GM19455 (cell line): ENCODE data around the gene MTA3.
"Not testable (repeated sequence)": the region's sequence is repeated elsewhere in the genome, so short reads cannot be mapped to it uniquely, and the experiment has no call there.

Source experiments
- ATAC-seq: cut with Tn5 transposase; IDR thresholded peaks from one replicate; pipeline ENCODE4 v1.9.1; 2021; ENCODE audit not compliant: unreplicated experiment

Gene MTA3

GRCh38 chr2:42606166-42606565 is 37.7 kb downstream of the MTA3 start:
- not testable (repeated sequence) for ATAC-seq

GRCh38 chr2:42607101-42607637 is 38.7 kb downstream of the MTA3 start:
- no peak for ATAC-seq

- no peak for ATAC-seq
Observed at GRCh38 chr2:42613281-42614064, 45.0 kb downstream of the MTA3 start.

GRCh38 chr2:42614838-42615237 is 46.4 kb downstream of the MTA3 start:
- ATAC-seq: no peak

GRCh38 chr2:42618116-42618515 is 49.7 kb downstream of the MTA3 start:
- no peak for ATAC-seq

- ATAC-seq: no peak
Observed at GRCh38 chr2:42618972-42619371, 50.5 kb downstream of the MTA3 start.

GRCh38 chr2:42621626-42622025 is 53.2 kb downstream of the MTA3 start:
- not testable (repeated sequence) for ATAC-seq

GRCh38 chr2:42622943-42623676 is 54.7 kb downstream of the MTA3 start:
- no peak for ATAC-seq

GRCh38 chr2:42624047-42624446 is 55.6 kb downstream of the MTA3 start:
- no peak for ATAC-seq

GRCh38 chr2:42628024-42628423 is 59.6 kb downstream of the MTA3 start:
- not testable (repeated sequence) for ATAC-seq

- no peak for ATAC-seq
Observed at GRCh38 chr2:42636934-42637333, 68.5 kb downstream of the MTA3 start.

- ATAC-seq: no peak
Observed at GRCh38 chr2:42638080-42638784, 69.8 kb downstream of the MTA3 start.

GRCh38 chr2:42639340-42640077 is 71.1 kb downstream of the MTA3 start:
- no peak for ATAC-seq

GRCh38 chr2:42640261-42640660 is 71.8 kb downstream of the MTA3 start:
- ATAC-seq: no peak

GRCh38 chr2:42642371-42642770 is 73.9 kb downstream of the MTA3 start:
- not testable (repeated sequence) for ATAC-seq

GRCh38 chr2:42645551-42645950 is 77.1 kb downstream of the MTA3 start:
- no peak for ATAC-seq

- ATAC-seq: no peak
Observed at GRCh38 chr2:42648796-42649195, 80.4 kb downstream of the MTA3 start.

- no peak for ATAC-seq
Observed at GRCh38 chr2:42651057-42651456, 82.6 kb downstream of the MTA3 start.

- no peak for ATAC-seq
Observed at GRCh38 chr2:42652086-42652485, 83.7 kb downstream of the MTA3 start.

GRCh38 chr2:42653039-42653438 is 84.6 kb downstream of the MTA3 start:
- ATAC-seq: no peak
